Testis (tissue), 3 donors: ENCODE measurements around the gene USP2. TPM values are rescaled to one million over a fixed set of nuclear protein-coding genes. Genes with fewer than 3 reads are reported as not detected.

Experiments
- DNase-seq: peaks from one replicate; pipeline ENCODE4 v3.0.0-alpha.2; 2019
- H3K27ac ChIP-seq, 2 donors: fragments of 200-600 bp; sonication (generic); one replicate each; pipeline ENCODE4 v1.5.1; 2019
- H3K27me3 ChIP-seq: fragments of 200-600 bp; sonication (generic); one replicate; pipeline ENCODE4 v1.5.1; 2019
- H3K36me3 ChIP-seq: fragments of 200-600 bp; sonication (generic); one replicate; pipeline ENCODE4 v1.5.1; 2017; ENCODE audit warnings: low read depth; ENCODE audit errors: missing control alignments
- H3K4me1 ChIP-seq: fragments of 200-600 bp; sonication (generic); one replicate; pipeline ENCODE4 v1.5.1; 2019
- H3K4me3 ChIP-seq, 2 donors: fragments of 200-600 bp; sonication (generic); one replicate each; pipeline ENCODE4 v1.5.1; 2017 to 2019
- H3K9me3 ChIP-seq: fragments of 200-600 bp; sonication (generic); one replicate; pipeline ENCODE4 v1.5.1; 2017
- CTCF ChIP-seq, 3 experiments: fragments of 450-650 bp in 2 of 3; fragments of 200-600 bp in 1 of 3; sonication (generic) in 1 of 3; IDR thresholded peaks; one replicate each; pipeline ENCODE4 v1.5.1; 2016 to 2019; ENCODE audit warnings: antibody characterized with exemption in 3 of 3, mild to moderate bottlenecking in 2 of 3, moderate library complexity in 1 of 3
- POLR2A ChIP-seq: fragments of 450-650 bp; IDR thresholded peaks from one replicate; pipeline ENCODE4 v1.6.1; 2017; ENCODE audit warnings: antibody characterized with exemption, mild to moderate bottlenecking, moderate library complexity
- WGBS, 2 donors: methylation state at CpG; one replicate each; pipeline ENCODE4 v1.1.5; 2018; 5-methylcytosine and 5-hydroxymethylcytosine counted together
- intact Hi-C: fragments of 100-400 bp; cut with DNase I; formaldehyde crosslinking; loops from one replicate; pipeline ENCODE4 v1.15.1; 2023; ENCODE audit warnings: low total_unique reads
- polyA plus RNA-seq: library from polyadenylated mRNA; stranded (reverse); fragments of 350-450 nt; fragmentation: Illumina TruSeq; extraction: RNeasy Lipid Tissue Mini Kit (QIAGEN cat#74804); gene quantifications from one replicate; pipeline ENCODE4 v1.2.3, GENCODE V29; 2014; ENCODE audit warnings: low read depth, low replicate concordance; ENCODE audit not compliant: insufficient read depth
- total RNA-seq, 2 donors: library from RNA; depleted of rRNA; stranded (reverse); fragments of >200 nt; gene quantifications; one replicate each; pipeline ENCODE4 v1.2.3, GENCODE V29; 2016

USP2 gene
- total and polyA plus RNA-seq, 3 donors from 2014 or later, result 41.2 to 168 (median 100) TPM

- H3K36me3 ChIP-seq, result no peaks in the 10 kb centered on the region
- intact Hi-C loops, result no loop called here
- WGBS, 2 donors, result 72 to 80% methylated on average over 1 to 7 of the region's 7 CpGs
- no peak overlapping the region for H3K27ac ChIP-seq
- H3K4me1 ChIP-seq, result peaks cover 25% of the 10 kb centered on the region
- H3K4me3 ChIP-seq, result no peak overlapping the region
- no peaks in the 10 kb centered on the region for H3K27me3 ChIP-seq
- no peak for DNase-seq
- TF ChIP-seq POLR2A (no peak), CTCF (IDR thresholded peaks at IDR 0.05) (no peak)
- no peaks in the 10 kb centered on the region for H3K9me3 ChIP-seq
These were observed 39.5 kb downstream of the USP2 start for GRCh38 chr11:119342023-119342300.

- Histone ChIP-seq H3K9me3 (no peaks in the 10 kb centered on the region), H3K4me3 (no peak overlapping the region), H3K27ac (no peak overlapping the region), H3K36me3 (no peaks in the 10 kb centered on the region), H3K27me3 (no peaks in the 10 kb centered on the region), H3K4me1 (peaks cover 25% of the 10 kb centered on the region)
- DNase-seq, result no peak
- TF ChIP-seq POLR2A, result no peak
- no peak for TF ChIP-seq CTCF (IDR thresholded peaks at IDR 0.05)
- intact Hi-C loops, result no loop called here
- 47 to 65% methylated on average over 11 to 15 of the region's 16 CpGs for WGBS, 2 donors
These were observed 40.1 kb downstream of the USP2 start for GRCh38 chr11:119341222-119342022.

GRCh38 chr11:119340335-119341221, 40.9 kb downstream of the USP2 start, which contains the start of gene C1QTNF5:
C1QTNF5 (minus strand) TSS chr11:119340883; CDS start chr11:119340397, 486 bp downstream.
- peak; percentile 80 for DNase-seq
- Histone ChIP-seq H3K27me3 (no peaks in the 10 kb centered on the region), H3K4me1 (peaks cover 25% of the 10 kb centered on the region), H3K4me3 (peak within 1 kb of the TSS; percentile 50 to 58), H3K27ac (peak within 1 kb of the TSS; percentile 59 to 73), H3K9me3 (no peaks in the 10 kb centered on the region), H3K36me3 (no peaks in the 10 kb centered on the region)
- intact Hi-C loops, result no loop called here
- no peak for TF ChIP-seq CTCF (IDR thresholded peaks at IDR 0.05)
- TF ChIP-seq POLR2A, result no peak
- WGBS, 2 donors, result 1 to 3% methylated on average over 11 to 44 of the region's 53 CpGs

DNA sequence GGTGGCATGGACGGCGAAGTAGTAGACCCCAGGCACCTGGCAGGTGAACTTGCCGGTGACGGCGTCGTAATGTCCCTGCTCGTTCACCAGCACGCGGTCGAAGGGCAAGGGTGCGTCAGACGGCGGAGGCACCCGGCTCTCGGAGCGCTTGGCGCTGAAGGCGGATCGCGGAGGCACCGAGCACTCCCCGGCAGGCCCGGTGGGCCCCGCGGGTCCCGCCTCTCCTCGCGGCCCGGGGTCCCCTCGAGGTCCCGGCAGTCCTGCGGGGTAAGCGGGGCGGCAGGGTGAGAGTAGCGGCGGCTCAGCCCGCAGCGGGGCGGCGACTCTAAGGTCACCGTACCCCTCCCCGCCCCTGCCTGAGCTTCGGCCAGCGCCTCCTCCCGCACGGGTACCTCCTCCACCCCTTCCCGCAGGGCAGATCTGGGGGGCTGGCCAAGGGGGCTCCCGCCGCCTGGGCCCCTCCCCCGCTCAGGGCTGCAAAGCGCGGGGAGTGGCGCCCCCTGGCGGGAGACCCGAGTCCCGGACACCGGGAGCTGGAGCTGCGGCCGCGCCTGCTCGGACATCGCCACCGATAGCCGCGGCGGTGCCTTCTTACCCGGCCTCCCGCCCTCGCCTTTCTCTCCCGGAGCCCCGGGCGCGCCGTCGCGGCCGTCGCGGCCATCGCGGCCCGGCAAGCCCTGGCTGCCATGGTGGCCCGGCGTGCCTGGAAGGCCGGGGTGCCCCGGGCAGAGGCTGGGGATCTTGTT, 41.7 kb downstream of the USP2 start:
- Histone ChIP-seq H3K4me1 (peaks cover 32% of the 10 kb centered on the region), H3K36me3 (no peaks in the 10 kb centered on the region), H3K27ac (peak overlapping the region; percentile 59 to 73), H3K27me3 (no peaks in the 10 kb centered on the region), H3K4me3 (peak overlapping the region; percentile 50 to 58), H3K9me3 (no peaks in the 10 kb centered on the region)
- TF ChIP-seq POLR2A (no peak), CTCF (IDR thresholded peaks at IDR 0.05) (peak; percentile 83 to 90 (median 87))
- peak; percentile 79 for DNase-seq
- intact Hi-C loops, result no loop called here
- WGBS, 2 donors, result 2 to 13% methylated on average over 22 to 32 of the region's 86 CpGs
